SKM-1 (cell line): ENCODE measurements around the gene WDR45B.
"Not testable (repeated sequence)": the region's sequence is repeated elsewhere in the genome, so short reads cannot be mapped to it uniquely, and the experiment has no call there.

Experiments
- DNase-seq: peaks from one replicate; lab custom pipeline; 2025; ENCODE audit not compliant: unreplicated experiment; lab: John Stamatoyannopoulos, UW

WDR45B gene

GRCh38 chr17:82658331-82658730 is 10.1 kb upstream of the WDR45B start:
- DNase-seq = no peak

DNA sequence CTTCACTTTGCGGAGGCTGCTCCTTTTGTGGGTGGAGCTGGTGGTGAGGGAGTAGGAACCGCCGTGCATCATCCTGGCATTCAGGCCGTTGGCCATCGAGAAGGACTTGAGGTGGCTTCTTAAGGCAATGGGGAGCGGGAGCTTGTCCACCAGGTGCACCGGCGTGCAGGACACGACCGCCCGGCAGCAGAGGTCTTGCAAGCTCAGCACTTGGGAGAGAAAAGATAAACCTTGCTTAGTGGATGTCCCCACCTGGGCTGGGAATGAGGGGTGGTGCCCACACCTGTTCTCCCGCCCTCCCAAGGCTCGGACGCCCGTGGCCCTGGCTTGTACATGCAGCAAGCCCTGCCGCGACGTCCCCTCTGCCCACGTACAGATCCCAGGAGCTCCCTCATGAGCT is 9.7 kb upstream of the WDR45B start:
- no peak for DNase-seq

DNA sequence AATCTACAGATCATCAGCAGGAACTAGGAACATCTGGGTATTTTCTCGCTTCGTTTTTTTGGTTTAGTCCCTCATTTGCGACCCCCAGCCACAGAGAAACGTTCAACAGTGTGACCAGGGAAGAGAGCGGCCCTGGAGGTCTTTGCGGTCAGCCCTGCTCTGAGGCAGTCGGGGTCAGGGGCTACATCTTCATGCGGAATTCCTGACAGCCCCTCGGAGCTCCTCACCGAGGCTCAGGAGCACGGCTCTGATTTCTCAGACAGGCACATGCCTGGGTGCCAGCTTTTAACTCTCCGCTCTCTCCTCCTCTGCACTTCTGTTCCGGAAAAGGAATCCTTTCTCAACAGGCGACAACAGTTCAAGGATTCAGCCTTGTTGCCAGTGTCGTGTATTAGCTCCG is 8.0 kb upstream of the WDR45B start:
- DNase-seq = no peak

GRCh38 chr17:82655523-82655922 is 7.3 kb upstream of the WDR45B start:
- DNase-seq = no peak

DNA sequence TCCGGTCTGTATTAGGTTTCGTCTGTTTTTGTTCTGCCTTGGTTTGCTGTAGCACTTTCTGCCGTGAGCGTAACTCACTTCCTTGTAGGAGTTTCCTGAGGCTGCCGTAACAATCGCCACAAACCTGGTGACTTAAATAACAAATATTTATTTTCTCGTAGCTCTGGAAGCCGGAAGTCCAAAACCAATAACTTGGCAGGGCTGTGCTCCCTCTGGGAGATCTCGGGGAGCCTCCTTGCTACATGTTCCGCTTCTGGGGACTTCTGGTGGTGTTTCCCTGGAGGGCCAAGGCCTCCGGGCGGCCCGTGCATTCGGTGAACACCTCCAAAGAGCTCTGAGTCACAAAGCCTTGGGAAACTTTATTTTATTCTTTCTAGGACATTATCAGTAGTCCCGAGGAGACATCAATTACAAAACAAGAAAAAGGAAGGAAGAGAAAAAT is 6.8 kb upstream of the WDR45B start:
- no peak for DNase-seq

DNA sequence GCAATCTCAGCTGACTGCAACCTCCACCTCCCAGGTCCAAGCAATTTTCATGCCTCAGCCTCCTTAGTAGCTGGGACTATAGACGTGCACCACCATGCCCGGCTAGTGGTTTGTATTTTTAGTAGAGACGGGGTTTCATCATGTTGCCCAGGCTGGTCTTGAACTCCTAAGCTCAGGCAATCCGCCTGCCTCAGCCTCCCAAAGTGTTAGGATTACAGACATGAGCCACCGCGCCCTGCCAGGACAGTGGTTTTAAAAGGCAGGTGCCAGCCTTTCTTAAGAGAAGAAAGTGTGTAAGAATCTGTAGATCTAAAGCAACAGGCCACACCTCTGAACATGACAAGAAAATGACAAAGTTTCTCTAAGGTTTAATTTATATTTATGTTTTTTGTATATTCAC is 6.4 kb upstream of the WDR45B start:
- DNase-seq = not testable (repeated sequence)

DNA sequence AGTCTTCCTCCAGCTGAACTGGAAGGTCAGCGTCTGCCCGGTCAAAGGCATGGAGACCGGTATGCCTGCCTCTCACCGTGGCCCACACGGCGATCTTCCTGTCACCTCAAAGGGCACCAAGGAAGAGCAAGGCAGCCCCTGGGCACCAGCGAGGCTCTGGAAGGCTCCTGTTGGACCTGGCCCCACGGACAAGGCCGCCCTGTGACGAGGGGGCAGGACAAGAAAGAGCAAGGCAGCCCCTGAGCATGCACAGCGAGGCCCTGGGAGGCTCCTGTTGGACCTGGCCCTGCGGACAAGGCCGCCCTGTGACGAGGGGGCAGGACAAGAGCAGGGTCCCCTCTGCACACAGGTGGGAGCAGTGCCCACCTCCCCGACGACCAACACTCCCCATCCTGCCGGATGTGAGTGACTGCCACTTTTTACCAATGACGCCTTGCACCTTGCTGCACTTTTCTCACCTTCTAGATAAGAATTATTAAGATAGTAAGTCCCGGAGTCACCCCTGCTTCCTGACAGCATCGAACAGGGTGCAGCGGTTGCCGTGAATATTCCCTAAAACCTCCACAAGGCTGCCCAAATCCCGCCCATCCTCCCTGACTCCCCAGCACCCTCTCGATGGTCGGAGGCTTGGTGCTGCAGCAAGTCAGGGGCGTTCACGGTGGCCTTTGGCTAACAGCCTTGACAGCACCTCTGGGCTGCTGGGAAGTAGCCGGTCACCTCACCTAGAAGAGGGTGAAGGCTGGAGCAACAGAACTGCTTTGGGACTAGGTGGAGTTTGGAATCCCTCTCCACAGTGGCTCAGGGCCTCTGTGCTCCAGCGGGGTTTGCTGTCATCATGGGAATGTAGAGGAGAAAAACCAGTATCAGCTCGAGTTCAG is 5.6 kb upstream of the WDR45B start:
- DNase-seq = no peak

GRCh38 chr17:82650723-82651122 is 2.5 kb upstream of the WDR45B start:
- DNase-seq = no peak

- no peak for DNase-seq
Observed at GRCh38 chr17:82649501-82650261, 1.4 kb upstream of the WDR45B start.

DNA sequence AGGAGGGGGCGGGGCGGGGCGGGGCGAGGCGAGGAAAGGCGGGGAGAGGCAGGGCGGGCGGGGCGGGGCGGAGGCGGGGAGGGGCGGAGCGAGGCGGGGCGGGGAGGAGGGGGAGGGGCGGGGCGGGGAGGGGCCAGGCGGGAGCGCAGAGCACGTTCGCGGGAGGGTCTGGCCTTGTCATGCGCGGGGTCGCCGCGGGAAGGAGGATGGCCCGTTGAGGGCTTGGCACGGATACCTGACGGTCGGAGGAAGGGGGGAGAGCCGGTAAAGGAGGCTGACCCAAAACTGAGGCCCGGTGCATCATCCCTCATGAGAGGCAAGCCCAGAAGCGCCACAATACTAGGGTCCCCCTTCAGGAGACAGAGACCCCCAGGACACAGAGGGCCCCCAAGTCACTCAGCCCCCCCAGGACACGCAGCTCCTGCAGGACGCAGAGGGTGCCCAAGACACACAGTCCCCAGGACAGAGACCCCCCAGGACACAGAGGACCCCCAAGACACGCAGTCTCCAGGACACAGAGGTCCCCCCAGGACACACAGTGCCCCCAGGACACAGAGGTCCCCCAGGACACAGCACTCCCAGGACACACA is 593 bp upstream of the WDR45B start:
- no peak for DNase-seq

DNA sequence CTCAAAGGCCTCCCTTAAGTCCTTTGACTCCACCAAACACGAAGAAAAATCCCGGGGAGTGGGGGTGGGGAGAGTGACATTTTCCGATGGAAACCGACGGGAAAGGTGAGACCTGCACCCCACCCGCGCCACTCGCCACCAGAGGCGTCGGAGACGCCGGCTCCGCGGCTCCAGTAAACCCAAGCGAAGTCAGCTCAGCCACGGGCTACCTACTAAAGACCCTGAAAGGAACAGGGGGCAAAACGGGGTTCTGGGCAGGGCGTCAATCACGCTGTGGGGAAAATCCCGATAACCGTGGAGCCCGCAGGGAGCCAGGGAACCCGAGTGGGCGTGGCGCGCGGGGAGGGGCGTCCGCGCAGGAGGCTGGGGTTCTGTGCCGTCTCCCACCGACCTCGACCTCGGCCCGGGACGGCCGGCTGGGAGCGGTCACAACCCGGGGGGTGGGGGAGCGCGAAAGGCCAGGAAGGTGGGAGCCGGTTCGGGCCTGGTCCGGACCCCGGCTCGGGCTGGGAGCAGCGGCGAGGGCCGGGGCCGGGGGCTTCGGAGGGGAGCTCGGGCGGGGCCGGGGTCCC is 565 bp downstream of the WDR45B start:
- no peak for DNase-seq

- DNase-seq = no peak
Observed at GRCh38 chr17:82645516-82645915, 2.7 kb downstream of the WDR45B start.

DNA sequence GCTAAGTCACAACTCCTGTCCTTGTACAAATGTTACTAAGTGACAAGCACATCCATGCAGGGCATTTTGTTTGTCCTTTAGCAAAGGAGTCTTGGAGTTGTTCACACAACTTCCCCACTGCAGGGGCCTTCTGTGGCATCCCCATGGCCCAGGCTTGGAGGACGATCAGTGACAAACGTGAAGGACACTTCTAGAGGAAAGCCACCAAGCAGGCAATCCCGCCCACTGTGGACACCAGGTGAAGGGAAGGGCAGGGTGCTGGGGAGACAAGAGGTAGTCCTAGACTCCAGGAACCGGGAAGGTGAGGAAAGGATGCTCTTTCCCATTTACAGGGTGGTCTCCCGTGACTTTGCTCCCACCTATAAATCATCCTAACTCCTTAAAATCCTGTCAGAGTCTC is 4.1 kb downstream of the WDR45B start:
- no peak for DNase-seq

GRCh38 chr17:82642022-82642421 is 6.2 kb downstream of the WDR45B start:
- no peak for DNase-seq

DNA sequence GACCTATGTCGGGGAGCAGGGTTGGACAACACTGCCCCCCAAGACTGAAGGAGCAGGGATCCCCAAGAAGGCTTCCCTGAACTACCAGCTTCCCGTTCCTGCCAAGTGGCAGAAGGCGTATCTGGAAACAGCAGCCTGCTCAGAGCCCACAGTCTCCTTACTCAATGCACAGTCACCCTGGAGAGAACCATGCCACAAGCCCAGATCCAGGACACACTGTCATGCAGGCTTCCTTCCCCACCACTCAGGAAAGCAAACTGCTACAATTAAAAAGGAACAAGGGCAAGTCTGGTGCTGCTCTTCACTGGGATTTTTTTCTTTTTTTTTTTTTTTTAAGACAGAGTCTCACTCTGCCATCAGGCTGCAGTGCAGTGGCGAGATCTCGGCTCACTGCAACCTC is 8.2 kb downstream of the WDR45B start:
- DNase-seq = no peak

DNA sequence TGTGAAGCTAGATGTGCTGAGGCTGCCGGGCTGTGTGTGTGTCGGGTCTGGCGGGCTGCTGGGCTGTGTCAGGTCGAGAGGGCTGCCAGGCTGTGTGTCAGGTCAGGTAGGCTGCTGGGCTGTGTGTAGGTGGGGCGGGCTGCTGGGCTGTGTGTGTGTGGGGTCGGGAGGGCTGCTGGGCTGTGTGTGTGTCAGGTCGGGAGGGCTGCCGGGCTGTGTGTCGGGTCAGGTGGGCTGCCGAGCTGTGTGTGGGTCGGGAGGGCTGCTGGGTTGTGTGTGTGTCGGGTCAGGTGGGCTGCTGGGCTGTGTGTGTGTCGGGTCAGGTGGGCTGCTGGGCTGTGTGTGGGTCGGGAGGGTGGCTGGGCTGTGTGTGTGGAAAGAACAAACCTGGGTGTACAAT is 8.6 kb downstream of the WDR45B start:
- no peak for DNase-seq

DNA sequence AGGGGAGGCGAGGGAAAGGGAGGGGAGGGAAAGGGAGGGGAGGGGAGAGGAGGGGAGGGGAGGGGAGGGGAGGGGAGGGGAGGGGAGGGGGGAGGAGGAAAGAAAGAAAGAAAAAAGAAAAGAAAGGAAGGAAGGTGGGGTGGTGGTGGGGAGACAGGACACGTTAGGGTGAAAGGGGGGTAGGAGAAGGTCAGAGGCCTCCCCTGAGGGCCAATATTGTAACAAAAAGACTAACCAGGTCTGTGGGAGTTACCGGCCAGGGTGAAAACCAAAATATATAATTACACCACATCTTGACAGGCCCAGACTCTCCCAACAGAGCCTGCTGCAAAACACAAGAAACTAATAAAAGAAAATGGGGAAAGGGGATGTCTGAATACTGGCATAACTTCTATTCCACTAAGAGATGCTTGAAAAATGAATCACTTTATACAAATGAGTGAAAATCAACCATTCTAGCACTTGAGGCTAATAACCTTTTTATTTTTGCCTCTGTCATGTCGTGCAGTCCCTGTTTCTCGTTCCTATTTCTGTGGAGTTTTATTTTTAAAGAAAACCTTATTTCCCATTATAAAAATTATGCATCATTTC is 10.0 kb downstream of the WDR45B start:
- DNase-seq = no peak

DNA sequence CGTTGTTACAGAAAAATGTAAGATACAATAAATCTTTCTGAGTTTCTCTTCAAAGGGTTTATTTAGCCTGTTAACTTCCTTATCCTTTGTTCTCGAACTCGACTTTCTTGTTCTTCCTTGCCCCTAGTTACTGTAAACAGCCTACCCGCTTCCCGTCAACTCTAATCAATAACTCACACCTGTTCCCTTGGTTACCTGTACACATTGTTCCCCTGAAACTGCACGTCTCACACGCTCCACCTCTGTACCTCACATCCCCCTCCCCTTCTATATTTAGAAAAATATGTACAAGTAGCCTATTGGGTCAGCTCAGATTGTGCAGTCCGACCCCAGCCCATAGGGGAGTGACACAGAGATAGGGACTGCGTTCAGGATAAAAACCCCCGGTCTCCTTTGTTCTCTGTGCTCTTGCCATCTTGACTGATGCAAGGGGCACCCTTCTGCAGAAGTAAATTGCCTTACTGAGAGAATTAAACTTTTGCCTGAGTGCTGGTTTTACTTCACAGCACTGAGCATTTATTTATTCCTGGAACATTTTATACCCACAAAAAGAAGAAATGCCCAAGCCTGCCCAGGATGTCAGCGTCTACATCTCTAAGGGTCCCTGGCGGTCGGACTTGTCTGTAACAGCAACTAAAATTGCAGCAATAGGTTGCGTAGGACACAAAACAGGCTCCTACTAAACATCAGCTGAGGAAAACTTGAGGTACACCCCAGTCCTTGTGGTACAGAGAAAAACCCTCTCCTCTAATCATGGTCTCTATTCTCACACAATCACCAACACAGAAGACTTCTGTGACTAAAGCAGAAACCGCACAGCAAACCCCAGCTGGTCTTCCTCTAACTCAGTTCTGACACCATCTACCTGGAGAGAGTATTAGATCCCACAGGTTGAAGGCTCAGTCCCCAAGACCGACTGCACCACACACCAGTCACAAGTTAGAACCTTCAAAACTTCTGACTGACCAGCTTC is 11.3 kb downstream of the WDR45B start:
- DNase-seq = no peak

GRCh38 chr17:82633343-82633742 is 14.9 kb downstream of the WDR45B start:
- no peak for DNase-seq

DNA sequence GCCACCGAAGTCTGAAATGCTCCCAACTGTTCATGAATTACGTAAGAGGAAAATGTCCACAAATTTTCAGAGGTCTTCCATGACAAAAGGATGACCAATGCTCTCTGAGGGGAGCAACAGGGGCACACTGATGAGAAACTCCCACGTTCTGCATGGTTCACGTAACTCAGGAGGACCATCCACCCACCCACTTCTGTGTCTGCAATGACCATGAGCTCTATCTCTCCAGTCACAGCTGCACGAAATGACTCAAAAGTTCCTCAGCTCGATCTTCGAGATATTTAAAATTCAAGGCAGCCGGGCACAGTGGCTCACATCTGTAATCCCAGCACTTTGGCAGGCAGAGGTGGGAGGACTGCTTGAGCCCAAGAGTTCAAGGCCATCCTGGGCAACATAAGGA is 15.8 kb downstream of the WDR45B start:
- no peak for DNase-seq
